Loucy (cell line): ENCODE data around the gene PCSK9.
A peak's percentile ranks its signal among the peaks of the same experiment; 100 is the strongest.
"Not testable (repeated sequence)": the region's sequence is repeated elsewhere in the genome, so short reads cannot be mapped to it uniquely, and the experiment has no call there.

Experiments used
- H2AFZ ChIP-seq: fragments of 200-600 bp; sonication (generic); 2 replicates; pipeline ENCODE4 v1.6.0; 2016; ENCODE audit warnings: antibody characterized with exemption, mild to moderate bottlenecking, low read length, moderate library complexity
- H3F3A ChIP-seq: fragments of 200-600 bp; 2 replicates; pipeline ENCODE4 v1.6.0; 2016; ENCODE audit warnings: antibody characterized with exemption, low read depth, mild to moderate bottlenecking
- H3K27me3 ChIP-seq: fragments of 200-600 bp; sonication (generic); 2 replicates; pipeline ENCODE4 v1.6.1; 2014; ENCODE audit warnings: low read length, mild to moderate bottlenecking; ENCODE audit not compliant: insufficient read depth, poor library complexity, severe bottlenecking
- H3K36me3 ChIP-seq: fragments of 200-600 bp; sonication (generic); 2 replicates; pipeline ENCODE4 v1.6.1; 2016; ENCODE audit warnings: low read length; ENCODE audit not compliant: insufficient read depth
- H3K4me1 ChIP-seq: fragments of 200-600 bp; sonication (generic); 2 replicates; pipeline ENCODE4 v1.5.1; 2014; ENCODE audit warnings: low read length, mild to moderate bottlenecking; ENCODE audit not compliant: insufficient read depth, poor library complexity, severe bottlenecking
- H3K4me2 ChIP-seq: fragments of 200-600 bp; sonication (generic); 2 replicates; pipeline ENCODE4 v1.6.0; 2014; ENCODE audit warnings: antibody characterized with exemption, low read length, low read depth, mild to moderate bottlenecking; ENCODE audit not compliant: poor library complexity, severe bottlenecking
- H3K4me3 ChIP-seq: fragments of 200-600 bp; sonication (generic); 2 replicates; pipeline ENCODE4 v1.5.1; 2014; ENCODE audit warnings: low read length, mild to moderate bottlenecking, mixed read lengths; ENCODE audit not compliant: poor library complexity, severe bottlenecking
- H3K79me2 ChIP-seq: fragments of 200-600 bp; sonication (generic); 2 replicates; pipeline ENCODE4 v1.6.1; 2014; ENCODE audit warnings: low read length; ENCODE audit not compliant: insufficient read depth
- H3K9ac ChIP-seq: fragments of 200-600 bp; sonication (generic); 2 replicates; pipeline ENCODE4 v1.6.0; 2014; ENCODE audit warnings: mild to moderate bottlenecking, low read depth, low read length, moderate library complexity; ENCODE audit not compliant: poor library complexity, severe bottlenecking
- H3K9me2 ChIP-seq: fragments of 200-600 bp; sonication (generic); replicated peaks from 2 replicates; pipeline ENCODE4 v1.6.1; 2016; ENCODE audit warnings: low read depth, low read length, mixed read lengths
- H3K9me3 ChIP-seq: fragments of 200-600 bp; sonication (generic); 2 replicates; pipeline ENCODE4 v1.6.1; 2014; ENCODE audit warnings: mild to moderate bottlenecking, antibody characterized with exemption, low read length, low read depth; ENCODE audit not compliant: insufficient read depth
- H4K20me1 ChIP-seq: fragments of 200-600 bp; sonication (generic); 2 replicates; pipeline ENCODE4 v1.6.0; 2014; ENCODE audit warnings: antibody characterized with exemption, low read length, mild to moderate bottlenecking; ENCODE audit not compliant: insufficient read depth, poor library complexity, severe bottlenecking
- CTCF ChIP-seq: fragments of 200-600 bp; sonication (generic); conservative IDR thresholded peaks from 2 replicates; pipeline ENCODE4 v1.5.1; 2014; ENCODE audit warnings: mild to moderate bottlenecking, antibody characterized with exemption, low read length
- EZH2phosphoT487 ChIP-seq: fragments of 200-600 bp; IDR thresholded peaks from 2 replicates; pipeline ENCODE4 v1.6.1; 2018; ENCODE audit warnings: antibody characterized with exemption, mild to moderate bottlenecking, moderate library complexity, borderline replicate concordance

PCSK9 gene

GRCh38 chr1:55018395-55018794 lies 21.0 kb upstream of the PCSK9 start:
- H3K9me2 ChIP-seq, result no peaks in the 10 kb centered on the region
- H3K4me2 ChIP-seq, result no peak overlapping the region
- no peak overlapping the region for H3K9ac ChIP-seq
- no peak overlapping the region for H3K4me3 ChIP-seq
- no peaks in the 10 kb centered on the region for H3K4me1 ChIP-seq
- no peak for TF ChIP-seq CTCF
- no peaks in the 10 kb centered on the region for H3K9me3 ChIP-seq
- no peak overlapping the region for H2AFZ ChIP-seq
- H3F3A ChIP-seq, result no peaks in the 10 kb centered on the region
- H3K79me2 ChIP-seq, result no peaks in the 10 kb centered on the region
- no peaks in the 10 kb centered on the region for H3K36me3 ChIP-seq
- no peaks in the 10 kb centered on the region for H4K20me1 ChIP-seq
- H3K27me3 ChIP-seq, result no peaks in the 10 kb centered on the region

GRCh38 chr1:55021942-55022546 lies 17.3 kb upstream of the PCSK9 start:
- H2AFZ ChIP-seq, result peak overlapping the region; percentile 71
- no peaks in the 10 kb centered on the region for H3K27me3 ChIP-seq
- H4K20me1 ChIP-seq, result no peaks in the 10 kb centered on the region
- H3K4me2 ChIP-seq, result no peak overlapping the region
- H3K36me3 ChIP-seq, result no peaks in the 10 kb centered on the region
- TF ChIP-seq EZH2phosphoT487 (no peak), CTCF (peak; percentile 92)
- no peaks in the 10 kb centered on the region for H3K9me3 ChIP-seq
- no peaks in the 10 kb centered on the region for H3K9me2 ChIP-seq
- H3K4me1 ChIP-seq, result no peaks in the 10 kb centered on the region
- no peak overlapping the region for H3K4me3 ChIP-seq
- no peaks in the 10 kb centered on the region for H3K79me2 ChIP-seq
- peak overlapping the region; percentile 36 for H3K9ac ChIP-seq
- no peaks in the 10 kb centered on the region for H3F3A ChIP-seq

GRCh38 chr1:55024163-55024562 lies 15.2 kb upstream of the PCSK9 start:
- H3K9me2 ChIP-seq, H3K4me2 ChIP-seq, H3K79me2 ChIP-seq, H2AFZ ChIP-seq, H4K20me1 ChIP-seq, H3K9me3 ChIP-seq, H3K4me3 ChIP-seq, H3K9ac ChIP-seq, H3K4me1 ChIP-seq, H3K36me3 ChIP-seq, H3K27me3 ChIP-seq, H3F3A ChIP-seq: not testable (repeated sequence)

- H3K9me3 ChIP-seq, H3K27me3 ChIP-seq, H3K9me2 ChIP-seq, H3K36me3 ChIP-seq, H3K79me2 ChIP-seq, H3K4me3 ChIP-seq, H2AFZ ChIP-seq, H3K4me2 ChIP-seq, H3K9ac ChIP-seq, H3K4me1 ChIP-seq, H4K20me1 ChIP-seq, H3F3A ChIP-seq: not testable (repeated sequence)
Observed at GRCh38 chr1:55026682-55027081, 12.7 kb upstream of the PCSK9 start.

GRCh38 chr1:55031098-55031497 lies 8.2 kb upstream of the PCSK9 start:
- not testable (repeated sequence) for H3K4me2 ChIP-seq, H3K9ac ChIP-seq, H3K79me2 ChIP-seq, H3K4me1 ChIP-seq, H3K9me3 ChIP-seq, H3K36me3 ChIP-seq, H4K20me1 ChIP-seq, H3F3A ChIP-seq, H3K27me3 ChIP-seq, H3K4me3 ChIP-seq, H2AFZ ChIP-seq, H3K9me2 ChIP-seq
